GM18867 (cell line): Measurements from ENCODE around the gene RANBP3L.
"Not testable (repeated sequence)": the region's sequence is repeated elsewhere in the genome, so short reads cannot be mapped to it uniquely, and the experiment has no call there.

ENCODE experiments used
- ATAC-seq: cut with Tn5 transposase; IDR thresholded peaks from one replicate; pipeline ENCODE4 v1.9.1; 2021; ENCODE audit warnings: mild to moderate bottlenecking, moderate library complexity; ENCODE audit not compliant: unreplicated experiment

Gene RANBP3L

DNA sequence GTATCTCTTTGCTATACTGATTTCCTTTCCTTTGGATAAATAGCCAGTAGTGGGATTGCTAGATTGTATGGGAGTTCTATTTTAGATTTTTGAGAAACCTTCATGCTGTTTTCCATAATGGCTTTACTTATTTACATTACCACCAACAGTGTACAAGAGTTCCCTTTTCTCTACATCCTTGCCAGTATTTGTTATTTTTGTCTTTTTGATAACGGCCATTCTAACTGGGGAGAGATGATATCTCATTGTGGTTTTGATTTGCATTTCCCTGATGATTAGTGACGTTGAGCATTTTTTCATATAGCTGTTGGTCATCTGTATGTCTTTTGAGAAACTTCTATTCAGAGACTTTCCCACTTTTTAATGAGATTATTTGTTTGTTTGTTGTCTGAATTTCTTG is 85.8 kb downstream of the RANBP3L start:
- ATAC-seq = no peak

DNA sequence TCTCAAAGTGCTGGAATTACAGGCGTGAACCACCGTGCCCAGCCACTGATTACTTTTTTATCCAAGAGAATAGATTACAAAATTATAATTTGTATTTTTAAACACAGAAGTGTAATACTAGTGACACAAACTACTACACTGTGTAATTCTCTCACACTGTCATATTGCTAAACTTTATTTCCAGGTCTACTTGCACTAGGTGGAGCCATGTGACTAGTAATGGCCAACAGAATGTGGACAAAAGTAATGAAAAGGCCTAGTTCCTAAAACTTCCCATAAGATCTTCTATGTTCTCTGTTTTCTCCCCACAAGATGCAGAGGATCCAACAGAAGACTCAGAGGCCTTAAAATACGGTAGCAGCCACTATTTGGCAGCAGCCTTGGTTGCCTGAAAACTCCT is 87.3 kb downstream of the RANBP3L start:
- no peak for ATAC-seq

DNA sequence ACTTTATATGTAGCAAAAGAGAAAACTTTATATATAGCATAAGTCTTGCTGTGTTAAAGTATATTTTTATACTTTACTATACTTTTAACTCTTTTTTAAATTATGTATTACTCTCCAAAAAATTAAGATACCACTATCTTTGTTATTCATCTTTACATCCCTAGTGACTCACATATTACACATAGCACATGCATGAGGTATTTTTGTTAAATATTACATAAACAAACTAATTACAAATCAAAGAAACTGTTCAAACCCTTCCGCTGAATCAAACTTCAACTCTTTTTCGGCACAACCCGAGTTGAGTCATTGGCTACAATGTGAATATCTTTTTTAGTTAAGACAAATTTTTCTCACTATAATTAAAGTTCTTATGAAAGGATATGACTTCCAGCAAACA is 92.0 kb downstream of the RANBP3L start:
- ATAC-seq = no peak

DNA sequence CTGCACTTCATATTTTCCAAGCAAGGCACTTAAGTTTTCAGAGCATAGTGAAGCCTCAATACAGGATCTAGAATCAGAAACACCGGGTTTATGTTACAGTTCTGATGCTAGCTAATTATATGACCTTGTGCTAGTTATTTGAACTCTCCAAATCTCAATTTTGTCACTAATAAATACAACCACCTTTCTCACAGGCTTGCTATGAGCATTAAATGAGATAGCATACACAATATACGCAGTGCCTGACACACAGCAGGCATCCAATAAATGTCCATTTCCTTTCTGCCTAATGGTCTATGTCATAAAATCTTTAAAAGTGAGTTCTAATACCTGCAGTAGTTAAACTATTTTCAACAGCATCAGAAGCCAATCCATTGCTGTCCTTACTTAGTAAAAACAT is 92.9 kb downstream of the RANBP3L start:
- ATAC-seq = no peak

DNA sequence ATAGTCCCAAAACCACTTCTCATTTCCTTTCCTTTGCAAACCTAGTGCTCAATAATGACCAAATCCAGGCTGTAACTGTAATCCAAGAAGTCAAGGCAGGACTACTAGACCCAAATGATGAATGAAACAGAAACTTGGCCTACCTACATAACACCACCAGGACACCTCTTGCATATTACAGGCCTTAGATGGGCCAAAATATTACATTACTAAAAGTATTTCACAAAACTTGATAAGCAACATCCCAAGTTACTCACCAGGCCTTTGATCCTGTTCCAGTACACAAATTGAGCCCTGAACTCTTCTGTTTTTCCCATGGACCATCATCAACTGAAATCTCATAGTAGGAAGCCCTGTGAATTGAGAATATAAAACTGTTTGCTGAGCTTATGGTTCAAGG is 94.8 kb downstream of the RANBP3L start:
- no peak for ATAC-seq

DNA sequence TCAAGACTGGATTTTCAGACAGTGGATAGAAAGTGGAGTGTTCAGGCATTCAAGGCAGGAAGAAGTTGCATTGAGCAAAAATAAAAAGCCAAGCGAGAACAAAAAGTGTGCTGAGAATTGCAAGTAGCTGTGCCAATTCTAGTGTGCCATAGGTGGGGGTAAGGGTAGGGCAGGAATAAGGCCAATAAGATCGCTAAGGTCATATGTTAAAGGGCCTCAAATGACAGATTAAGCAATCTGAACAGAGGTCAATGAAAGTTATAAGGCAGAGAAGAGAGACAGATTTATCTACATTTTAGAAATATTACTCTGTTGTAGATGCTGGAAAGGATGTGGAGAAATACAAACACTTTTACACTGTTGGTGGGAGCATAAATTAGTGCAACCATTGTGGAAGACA is 96.4 kb downstream of the RANBP3L start:
- no peak for ATAC-seq

DNA sequence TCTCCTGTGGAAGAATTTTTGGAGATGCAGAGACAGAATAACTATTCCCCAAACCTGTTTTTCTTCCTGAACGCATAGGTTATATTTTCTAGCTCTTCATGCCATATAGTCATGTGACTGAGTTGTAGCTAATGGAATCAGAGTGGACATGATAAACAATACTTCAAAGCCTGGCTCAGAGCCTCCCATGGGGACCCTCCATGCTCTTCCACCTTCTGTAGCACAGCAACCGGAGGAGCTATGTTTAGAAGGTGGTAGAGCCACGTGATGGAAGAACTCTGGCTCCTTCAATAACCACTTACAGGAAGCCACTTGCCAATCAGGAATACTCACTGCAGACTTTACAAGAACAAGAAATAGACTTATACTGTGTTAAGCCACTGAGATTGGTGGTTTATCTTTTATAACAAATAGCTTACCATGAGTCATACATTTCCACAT is 99.2 kb downstream of the RANBP3L start:
- no peak for ATAC-seq

DNA sequence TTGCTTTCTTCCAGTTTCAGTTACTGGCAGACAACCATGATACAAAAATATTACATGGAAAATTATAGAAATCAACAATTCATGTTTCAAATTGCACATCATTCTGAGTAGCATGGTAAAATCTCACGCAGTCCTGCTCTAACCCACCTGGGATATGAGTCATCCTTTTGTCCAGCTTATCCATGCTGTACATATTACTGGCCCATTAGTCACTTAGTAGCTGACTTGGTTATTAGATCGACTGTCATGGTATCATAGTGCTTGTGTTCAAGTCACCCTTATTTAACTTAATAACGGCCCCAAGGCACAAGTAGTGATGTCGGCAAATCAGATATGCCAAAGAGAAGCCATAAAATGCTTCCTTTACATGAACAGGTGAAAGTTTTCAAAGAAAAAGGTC is 101.2 kb downstream of the RANBP3L start:
- ATAC-seq = no peak

DNA sequence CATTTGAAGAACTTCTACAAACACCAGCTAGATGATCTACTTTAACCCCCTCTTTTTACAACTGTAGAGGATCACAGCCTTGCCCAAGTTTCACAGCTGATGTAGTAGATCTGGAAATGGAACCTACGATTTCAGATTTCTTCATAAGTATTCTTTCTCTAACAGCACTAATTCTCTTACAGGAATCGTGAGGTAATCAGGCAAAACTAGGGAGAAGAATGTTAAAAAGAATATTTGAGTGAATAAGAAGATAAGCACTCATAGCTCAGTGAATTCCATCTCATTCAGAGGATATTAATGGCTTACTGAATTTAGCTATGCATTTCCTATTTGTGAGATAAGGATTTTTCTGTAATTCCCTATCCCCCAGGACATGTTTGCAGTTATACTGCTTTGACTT is 102.1 kb downstream of the RANBP3L start:
- ATAC-seq = no peak

DNA sequence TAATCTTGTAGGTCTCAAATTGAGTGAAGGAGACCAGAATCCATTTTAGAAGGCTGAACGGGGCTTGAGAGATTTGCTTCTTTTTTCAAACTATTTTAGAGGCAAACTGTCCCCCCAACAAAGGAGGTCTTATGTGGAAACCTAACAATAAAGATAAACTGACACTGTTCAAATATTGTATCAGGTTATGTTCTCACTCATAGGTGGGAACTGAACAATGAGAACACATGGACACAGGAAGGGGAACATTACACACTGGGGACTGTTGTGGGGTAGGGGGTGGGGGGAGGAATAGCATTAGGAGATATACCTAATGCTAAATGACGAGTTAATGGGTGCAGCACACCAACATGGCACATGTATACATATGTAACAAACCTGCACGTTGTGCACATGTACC is 102.9 kb downstream of the RANBP3L start:
- not testable (repeated sequence) for ATAC-seq
